Cerebellar nuclear complex (tissue), 1 donor: ENCODE data around the gene AFAP1L2.

Source experiments
- DNase-seq, 2 experiments: peaks; one replicate each; lab custom pipeline; 2025; lab: John Stamatoyannopoulos, UW

AFAP1L2 gene

DNA sequence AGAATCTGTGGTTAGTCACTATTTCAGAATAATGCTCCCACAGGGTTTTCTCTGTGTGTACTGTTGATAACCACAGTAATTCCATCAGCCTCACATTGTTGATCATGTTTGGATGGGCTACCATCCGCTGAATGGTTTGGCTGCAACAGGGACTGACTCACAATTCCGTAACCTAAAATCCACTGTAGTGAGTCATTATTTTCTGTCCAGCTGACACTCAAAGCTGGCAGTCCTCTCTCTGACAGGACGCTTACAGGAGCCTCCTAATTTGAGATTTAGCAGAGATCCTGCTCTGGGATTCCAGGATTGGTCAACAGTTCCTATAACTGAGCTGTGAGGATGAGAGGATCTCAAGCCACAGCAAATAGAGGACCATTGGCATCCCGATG is 132.5 kb downstream of the AFAP1L2 start:
- no peak for DNase-seq

- no peak for DNase-seq
These were observed 133.1 kb downstream of the AFAP1L2 start for GRCh38 chr10:114271075-114271778.

GRCh38 chr10:114266521-114266920 is 137.8 kb downstream of the AFAP1L2 start:
- DNase-seq: no peak

GRCh38 chr10:114265392-114266053 is 138.8 kb downstream of the AFAP1L2 start:
- DNase-seq: no peak

DNA sequence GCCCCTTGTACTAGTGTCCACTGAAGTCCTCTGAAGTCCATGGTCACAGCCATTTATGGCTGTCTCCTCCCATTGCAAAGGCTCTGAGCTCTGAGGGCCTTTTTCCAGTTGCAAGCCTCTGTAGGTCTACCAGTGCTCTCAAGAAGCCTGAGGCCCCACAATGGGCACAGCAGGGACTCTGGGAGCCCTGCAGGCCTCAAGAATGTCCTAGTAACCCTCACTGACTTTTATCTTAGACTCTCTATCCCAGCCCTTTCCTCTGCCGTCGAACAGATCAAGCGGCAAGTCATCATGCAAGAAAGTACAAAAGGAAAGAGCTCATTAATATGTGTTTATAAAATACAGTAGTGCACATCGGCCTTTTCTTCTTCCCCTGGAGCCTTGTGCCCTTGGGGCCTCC is 141.8 kb downstream of the AFAP1L2 start:
- DNase-seq: no peak

DNA sequence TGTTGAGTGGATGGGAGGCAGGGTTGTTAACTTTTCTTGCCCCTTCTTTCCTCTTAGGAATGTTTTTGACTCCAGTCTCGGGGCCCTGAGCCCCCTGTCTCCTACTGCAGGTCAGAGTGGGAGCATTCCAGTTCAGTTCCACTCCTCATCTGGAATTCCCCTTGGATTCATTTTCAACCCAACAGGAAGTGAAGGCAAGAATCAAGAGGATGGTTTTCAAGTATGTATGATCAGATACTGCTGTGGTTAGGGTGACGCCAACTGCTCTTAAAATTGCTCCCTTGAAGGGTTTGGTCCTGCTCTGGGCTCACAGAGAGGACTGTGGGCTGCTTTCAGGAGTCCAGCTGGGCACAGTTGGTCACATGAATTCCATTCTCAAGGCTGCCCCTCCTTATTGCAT is 143.2 kb downstream of the AFAP1L2 start:
- DNase-seq: no peak

DNA sequence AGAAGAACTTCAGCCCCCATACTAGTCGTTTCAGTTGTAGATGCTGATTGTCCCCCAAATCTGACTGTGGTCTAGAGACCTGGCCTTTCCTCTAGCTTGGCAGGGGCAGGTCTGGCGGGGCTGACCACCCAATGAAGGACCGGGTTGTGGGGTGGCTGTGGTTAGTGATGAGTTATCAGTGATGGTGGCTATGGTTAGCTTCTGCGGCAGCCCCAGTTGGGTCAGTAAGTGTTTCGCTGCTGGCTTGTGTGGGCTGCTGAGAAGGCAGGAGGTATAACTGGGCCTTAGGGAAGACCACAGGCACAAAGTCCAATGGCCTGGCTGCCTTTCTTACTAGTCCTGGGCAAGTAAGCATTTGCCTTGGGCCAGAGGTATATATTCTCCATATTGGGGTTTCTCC is 143.9 kb downstream of the AFAP1L2 start:
- DNase-seq: no peak

GRCh38 chr10:114259824-114260223 is 144.5 kb downstream of the AFAP1L2 start:
- no peak for DNase-seq

- no peak for DNase-seq
These were observed 145.9 kb downstream of the AFAP1L2 start for GRCh38 chr10:114258274-114258840.

DNA sequence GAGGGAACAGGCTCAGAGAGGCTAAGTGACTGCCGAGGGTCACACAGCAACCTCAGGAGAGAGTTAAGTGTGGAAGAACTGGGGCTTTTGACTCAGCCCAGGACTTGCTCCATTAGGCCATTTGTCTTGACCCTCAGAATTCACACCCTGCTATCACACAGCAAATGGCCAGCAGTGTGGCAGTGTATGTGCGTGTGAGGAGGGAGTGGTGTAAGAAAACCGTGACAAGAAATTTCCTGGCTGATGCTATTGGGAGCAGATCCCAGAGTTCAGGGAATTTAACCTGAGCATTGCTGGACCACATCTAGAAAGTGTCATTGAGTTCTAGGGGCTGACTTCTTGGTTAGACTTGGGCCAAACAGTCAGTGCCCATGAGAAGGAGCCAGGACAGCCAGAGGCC is 146.8 kb downstream of the AFAP1L2 start:
- DNase-seq: no peak

GRCh38 chr10:114256822-114257221 is 147.5 kb downstream of the AFAP1L2 start:
- no peak for DNase-seq

- no peak for DNase-seq
These were observed 148.1 kb downstream of the AFAP1L2 start for GRCh38 chr10:114256008-114256765.

- no peak for DNase-seq
These were observed 149.1 kb downstream of the AFAP1L2 start for GRCh38 chr10:114255227-114255626.

DNA sequence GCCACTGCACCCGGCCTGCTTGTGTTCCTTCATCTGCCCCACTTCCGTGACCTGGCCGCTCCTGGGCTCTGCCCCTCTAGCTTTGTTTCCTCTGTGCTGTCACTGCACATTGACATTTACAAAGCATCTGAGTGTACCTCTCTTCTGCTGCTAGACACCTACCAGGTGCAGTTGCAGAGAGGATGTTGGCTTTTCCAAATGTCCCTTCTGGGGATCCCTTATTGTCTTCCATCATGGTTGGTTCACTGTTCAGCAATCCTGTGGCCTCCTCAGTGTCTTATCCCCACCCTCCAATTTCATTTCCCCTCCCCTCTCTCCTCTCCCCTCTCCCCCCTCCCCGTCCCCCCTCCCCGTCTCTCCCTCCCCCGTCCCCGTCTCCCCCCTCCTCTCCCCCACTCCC is 151.4 kb downstream of the AFAP1L2 start:
- DNase-seq: no peak

DNA sequence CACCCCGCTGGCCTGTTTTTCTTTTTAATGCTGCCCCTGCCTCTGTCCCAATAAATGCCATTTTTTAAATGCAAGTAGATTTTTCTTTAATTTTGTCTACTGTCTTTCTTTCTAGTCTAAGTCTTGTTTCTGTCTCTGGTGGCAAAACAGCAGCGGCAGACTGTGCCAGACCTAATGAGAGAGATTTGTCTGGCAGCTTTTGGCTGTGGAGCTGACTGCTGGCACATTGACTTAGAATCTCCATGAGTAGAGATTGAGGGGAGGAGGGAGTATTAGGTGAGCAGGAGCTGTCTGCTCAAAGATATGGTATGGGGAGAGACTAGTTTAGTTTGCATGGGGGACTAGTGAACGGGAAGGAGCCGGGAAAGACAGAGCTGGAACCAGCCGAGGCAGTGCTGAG is 152.2 kb downstream of the AFAP1L2 start:
- DNase-seq: no peak

DNA sequence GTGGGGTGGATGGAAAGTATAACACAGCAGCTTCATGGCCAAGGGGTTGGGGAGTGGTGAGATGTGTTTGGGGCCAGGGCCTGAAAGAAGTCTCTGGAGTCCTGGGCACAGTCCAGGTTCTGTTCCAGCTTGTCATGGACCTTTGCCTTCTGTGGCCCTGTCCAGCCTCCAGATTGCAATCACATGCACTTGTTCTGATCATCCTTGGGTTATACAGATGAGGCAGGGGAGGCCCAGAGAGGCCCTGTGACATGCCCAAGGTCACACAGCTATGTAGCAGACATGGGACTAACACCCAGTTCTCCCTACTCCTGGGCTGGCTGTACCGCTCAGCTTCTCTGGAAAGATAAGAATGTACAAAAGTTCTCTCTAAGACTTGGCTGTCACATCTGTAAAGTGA is 153.6 kb downstream of the AFAP1L2 start:
- DNase-seq: no peak

GRCh38 chr10:114250236-114250635 is 154.1 kb downstream of the AFAP1L2 start:
- DNase-seq: no peak

DNA sequence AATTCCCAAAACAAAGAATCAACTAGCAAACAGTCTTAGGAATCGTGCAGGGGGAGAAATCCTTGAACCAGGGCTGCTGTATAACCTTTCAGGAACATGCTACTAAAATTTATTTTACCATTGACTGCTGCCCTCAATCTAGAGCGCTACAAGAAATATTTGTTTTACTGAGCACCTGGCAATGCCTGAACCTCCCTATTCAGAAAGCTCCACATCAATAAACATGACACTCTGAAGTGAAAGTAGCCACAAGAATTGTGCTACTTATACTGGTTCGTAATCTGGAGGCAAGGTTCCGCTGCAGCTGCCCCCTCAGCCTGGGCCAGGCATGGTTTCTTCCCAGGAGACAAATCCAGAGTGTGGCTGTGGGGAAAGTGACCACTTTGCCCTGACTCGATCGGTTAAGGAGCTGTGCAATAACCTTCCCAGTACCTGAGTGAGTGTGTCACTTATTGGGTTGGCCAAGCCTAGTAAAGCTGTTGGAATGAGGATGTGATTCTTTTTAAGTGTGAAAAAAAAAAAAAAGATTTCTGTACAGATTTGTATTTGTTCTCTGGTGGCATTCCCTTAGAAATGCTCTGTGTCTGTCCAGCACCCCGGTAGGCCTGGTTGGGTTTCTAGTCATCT is 157.5 kb downstream of the AFAP1L2 start:
- DNase-seq: no peak

GRCh38 chr10:114245121-114245791 is 159.0 kb downstream of the AFAP1L2 start:
- no peak for DNase-seq
